Measurements from ENCODE around the gene GPRC5C. TPM values are rescaled to one million over a fixed set of nuclear protein-coding genes. Genes with fewer than 3 reads are reported as not detected.

Gene GPRC5C
- total RNA-seq, 3 donors from 2014 or later (not counting 1 experiment from before 2014, with no cell fraction given), result 0.26 to 0.60 (median 0.29) TPM

DNA sequence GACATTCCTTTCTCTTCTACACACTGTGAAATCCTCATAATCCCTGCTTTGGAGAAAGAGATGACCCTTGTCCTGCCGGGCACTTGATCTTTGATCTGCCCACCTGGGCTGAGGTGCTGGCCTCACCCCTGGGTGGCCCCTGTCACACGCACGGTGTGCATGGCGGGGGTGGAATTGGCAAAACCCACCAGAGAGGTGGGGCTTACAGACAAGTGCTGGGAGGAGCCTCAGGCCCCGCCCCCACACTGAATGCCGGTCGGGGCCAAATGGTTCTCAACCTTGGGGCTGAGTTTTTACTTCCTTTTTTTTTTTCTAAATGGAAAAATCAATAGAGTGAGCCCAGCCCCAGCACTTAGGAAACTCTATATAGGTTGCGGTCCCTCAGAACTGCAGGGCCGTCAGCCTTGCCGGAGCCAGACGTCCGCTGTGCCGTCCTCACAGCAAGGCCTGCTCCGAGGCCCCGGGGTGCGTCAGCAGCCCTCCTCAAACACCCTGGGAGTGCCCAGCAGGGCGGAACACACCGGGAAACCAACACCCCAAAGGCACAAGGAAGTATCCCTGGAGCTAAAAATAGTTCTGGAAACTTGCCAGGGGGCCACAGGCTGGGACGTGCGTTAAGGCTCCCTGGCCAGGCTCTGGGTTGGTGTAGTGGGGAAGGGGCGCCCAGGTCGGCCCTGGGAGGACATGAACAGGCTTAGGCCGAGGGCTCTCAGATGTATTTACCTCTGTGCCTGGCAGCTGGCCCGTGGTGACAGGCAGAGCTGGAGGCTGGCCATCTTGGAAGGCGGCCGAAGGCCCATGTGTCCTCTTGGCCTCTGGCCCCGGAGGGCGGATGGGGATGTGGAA lies 11.0 kb downstream of the GPRC5C start:
- peaks cover 13 to 22% of the 10 kb centered on the region in 2 donors for H3K4me1 Mint-ChIP-seq
- peak in 1 of 2 donors; percentile 51 for DNase-seq

DNA sequence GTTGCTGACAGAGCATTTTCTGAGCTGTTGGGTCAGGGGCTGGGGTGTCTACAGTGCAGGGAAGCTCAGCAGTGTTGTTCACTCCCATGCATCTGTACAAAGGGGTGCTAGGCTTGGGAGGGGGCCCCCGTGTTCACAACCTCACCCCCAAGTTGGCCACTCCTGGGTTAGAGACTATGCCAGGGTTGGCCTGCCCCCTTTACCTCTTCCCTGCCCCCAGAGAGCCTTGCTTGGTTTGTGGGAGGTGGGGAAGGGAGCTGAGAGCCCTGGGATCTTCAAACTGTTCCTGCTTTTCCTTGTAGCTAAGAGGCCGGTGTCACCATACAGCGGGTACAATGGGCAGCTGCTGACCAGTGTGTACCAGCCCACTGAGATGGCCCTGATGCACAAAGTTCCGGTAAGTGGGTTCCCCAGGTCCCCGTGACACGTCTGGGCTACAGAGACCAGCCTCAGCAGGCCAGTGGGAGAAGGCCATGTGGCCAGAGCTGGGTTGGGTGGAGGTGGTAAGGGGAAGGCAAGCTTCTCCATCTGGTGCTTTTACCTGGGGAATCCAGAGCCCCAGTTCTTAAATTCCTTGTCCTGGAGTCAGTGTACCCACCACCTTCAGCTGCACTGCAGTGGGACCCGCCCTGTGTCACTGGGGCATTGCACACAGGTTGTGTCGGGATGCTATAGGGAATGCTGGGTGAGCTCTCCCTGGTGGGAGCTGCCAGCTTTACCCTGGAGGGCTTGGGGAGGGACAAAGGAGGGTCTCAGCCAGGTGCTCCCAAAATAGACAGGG lies 11.8 kb downstream of the GPRC5C start:
- Mint-ChIP-seq H3K36me3 (no peaks in the 10 kb centered on the region), H3K4me1 (peaks cover 13 to 22% of the 10 kb centered on the region in 2 donors), H3K4me3 (no peak overlapping the region), H3K27me3 (ENCODE audit: low read depth in 2 of 2) (peaks cover 0 to 6% of the 10 kb centered on the region in 2 donors), H3K27ac (no peak overlapping the region), H3K9me3 (no peaks in the 10 kb centered on the region)
- H3K4me3 ChIP-seq (ENCODE audit: low read length), result no peak overlapping the region
- ATAC-seq (no peak), DNase-seq (no peak)
- TF ChIP-seq, protein P1, sequence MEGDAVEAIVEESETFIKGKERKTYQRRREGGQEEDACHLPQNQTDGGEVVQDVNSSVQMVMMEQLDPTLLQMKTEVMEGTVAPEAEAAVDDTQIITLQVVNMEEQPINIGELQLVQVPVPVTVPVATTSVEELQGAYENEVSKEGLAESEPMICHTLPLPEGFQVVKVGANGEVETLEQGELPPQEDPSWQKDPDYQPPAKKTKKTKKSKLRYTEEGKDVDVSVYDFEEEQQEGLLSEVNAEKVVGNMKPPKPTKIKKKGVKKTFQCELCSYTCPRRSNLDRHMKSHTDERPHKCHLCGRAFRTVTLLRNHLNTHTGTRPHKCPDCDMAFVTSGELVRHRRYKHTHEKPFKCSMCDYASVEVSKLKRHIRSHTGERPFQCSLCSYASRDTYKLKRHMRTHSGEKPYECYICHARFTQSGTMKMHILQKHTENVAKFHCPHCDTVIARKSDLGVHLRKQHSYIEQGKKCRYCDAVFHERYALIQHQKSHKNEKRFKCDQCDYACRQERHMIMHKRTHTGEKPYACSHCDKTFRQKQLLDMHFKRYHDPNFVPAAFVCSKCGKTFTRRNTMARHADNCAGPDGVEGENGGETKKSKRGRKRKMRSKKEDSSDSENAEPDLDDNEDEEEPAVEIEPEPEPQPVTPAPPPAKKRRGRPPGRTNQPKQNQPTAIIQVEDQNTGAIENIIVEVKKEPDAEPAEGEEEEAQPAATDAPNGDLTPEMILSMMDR (IDR thresholded peaks at IDR 0.05), result no peak
- H3K36me3 ChIP-seq (ENCODE audit: control insufficient read depth, insufficient read depth, low read length), result no peaks in the 10 kb centered on the region
- no peaks in the 10 kb centered on the region for H3K27me3 ChIP-seq (ENCODE audit: control insufficient read depth, insufficient read depth, low read length)
- H3K9me3 ChIP-seq (ENCODE audit: control insufficient read depth, insufficient read depth, low read length), result peaks cover under 1% of the 10 kb centered on the region
- H3K4me1 ChIP-seq (ENCODE audit: control insufficient read depth, insufficient read depth, low read length), result peaks cover 39% of the 10 kb centered on the region
- WGBS (ENCODE audit: insufficient coverage), result 82% methylated on average over 8 of the region's 8 CpGs
- intact Hi-C loops (cut with micrococcal nuclease), result no loop called here
- H3K27ac ChIP-seq (ENCODE audit: low read length), result no peak overlapping the region

More for the DNA sequence above, 11.0 kb downstream of the GPRC5C start:
- intact Hi-C loops (cut with micrococcal nuclease), result no loop called here
- 25% methylated on average over 28 of the region's 28 CpGs for WGBS (ENCODE audit: insufficient coverage)
- H3K27ac Mint-ChIP-seq, result no peak overlapping the region
- H3K27me3 Mint-ChIP-seq (ENCODE audit: low read depth in 2 of 2), result peaks cover 0 to 6% of the 10 kb centered on the region in 2 donors
- peaks cover 0 to 1% of the 10 kb centered on the region in 2 donors for H3K9me3 Mint-ChIP-seq
- TF ChIP-seq, protein P1 (IDR thresholded peaks at IDR 0.05), result no peak
- Histone ChIP-seq H3K27ac (ENCODE audit: low read length) (no peak overlapping the region), H3K36me3 (ENCODE audit: control insufficient read depth, insufficient read depth, low read length) (no peaks in the 10 kb centered on the region), H3K27me3 (ENCODE audit: control insufficient read depth, insufficient read depth, low read length) (no peaks in the 10 kb centered on the region), H3K4me1 (ENCODE audit: control insufficient read depth, insufficient read depth, low read length) (peaks cover 39% of the 10 kb centered on the region), H3K9me3 (ENCODE audit: control insufficient read depth, insufficient read depth, low read length) (peaks cover 8% of the 10 kb centered on the region), H3K4me3 (ENCODE audit: low read length) (no peak overlapping the region)
- no peak overlapping the region for H3K4me3 Mint-ChIP-seq
- peak; percentile 48 to 75 (median 64) for ATAC-seq
- H3K36me3 Mint-ChIP-seq, result no peaks in the 10 kb centered on the region

DNA sequence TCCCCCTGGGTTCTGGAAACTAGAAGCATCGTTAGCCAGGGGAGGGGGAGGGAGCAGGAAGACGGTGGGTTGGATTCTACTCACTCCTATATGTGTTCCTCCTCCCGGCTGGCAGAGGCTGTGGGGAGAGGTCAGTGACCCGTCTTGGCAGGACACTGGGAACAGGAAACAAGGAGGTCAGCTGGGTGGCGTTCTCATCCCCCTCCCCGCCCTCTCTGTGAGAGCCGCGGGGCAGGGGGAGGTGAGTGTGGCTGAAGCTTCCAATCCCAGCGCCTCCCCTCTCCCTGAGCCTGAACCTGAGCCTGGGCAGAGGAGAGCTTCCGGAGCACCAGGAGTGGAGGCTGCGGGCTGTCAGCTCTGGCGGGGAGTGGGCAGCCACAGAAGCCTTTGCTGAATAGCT lies 12.5 kb downstream of the GPRC5C start:
- peaks cover 0 to 6% of the 10 kb centered on the region in 2 donors for H3K27me3 Mint-ChIP-seq (ENCODE audit: low read depth in 2 of 2)
- H3K36me3 Mint-ChIP-seq, result no peaks in the 10 kb centered on the region
- no peaks in the 10 kb centered on the region for H3K27me3 ChIP-seq (ENCODE audit: control insufficient read depth, insufficient read depth, low read length)
- no peaks in the 10 kb centered on the region for H3K36me3 ChIP-seq (ENCODE audit: control insufficient read depth, insufficient read depth, low read length)
- ATAC-seq (no peak), DNase-seq (no peak)
- TF ChIP-seq, protein P1 (IDR thresholded peaks at IDR 0.05), result no peak
- H3K27ac Mint-ChIP-seq, result no peak overlapping the region
- H3K9me3 Mint-ChIP-seq, result no peaks in the 10 kb centered on the region
- H3K4me1 Mint-ChIP-seq, result peaks cover 13 to 22% of the 10 kb centered on the region in 2 donors
- H3K4me3 ChIP-seq (ENCODE audit: low read length), result no peak overlapping the region
- no peaks in the 10 kb centered on the region for H3K9me3 ChIP-seq (ENCODE audit: control insufficient read depth, insufficient read depth, low read length)
- WGBS (ENCODE audit: insufficient coverage), result 71% methylated on average over 6 of the region's 12 CpGs
- intact Hi-C loops (cut with micrococcal nuclease), result no loop called here
- no peak overlapping the region for H3K4me3 Mint-ChIP-seq
- no peak overlapping the region for H3K27ac ChIP-seq (ENCODE audit: low read length)
- peaks cover 39% of the 10 kb centered on the region for H3K4me1 ChIP-seq (ENCODE audit: control insufficient read depth, insufficient read depth, low read length)
